Lower leg skin (tissue), 3 donors: Measurements from ENCODE around the gene RBFOX2.

ENCODE experiments used
- POLR2A ChIP-seq, 2 donors: fragments of 450-650 bp; IDR thresholded peaks; one replicate each; pipeline ENCODE4 v1.6.1; 2016 to 2017; ENCODE audit warnings: antibody characterized with exemption in 2 of 2, mild to moderate bottlenecking in 1 of 2, moderate library complexity in 1 of 2
- TF ChIP-seq, protein P1 (sequence below), 3 donors: fragments of 450-650 bp; IDR thresholded peaks; one replicate each; pipeline ENCODE4 v1.5.1; 2016; ENCODE audit warnings: antibody characterized with exemption in 3 of 3, mild to moderate bottlenecking in 3 of 3, moderate library complexity in 2 of 3

DNA sequence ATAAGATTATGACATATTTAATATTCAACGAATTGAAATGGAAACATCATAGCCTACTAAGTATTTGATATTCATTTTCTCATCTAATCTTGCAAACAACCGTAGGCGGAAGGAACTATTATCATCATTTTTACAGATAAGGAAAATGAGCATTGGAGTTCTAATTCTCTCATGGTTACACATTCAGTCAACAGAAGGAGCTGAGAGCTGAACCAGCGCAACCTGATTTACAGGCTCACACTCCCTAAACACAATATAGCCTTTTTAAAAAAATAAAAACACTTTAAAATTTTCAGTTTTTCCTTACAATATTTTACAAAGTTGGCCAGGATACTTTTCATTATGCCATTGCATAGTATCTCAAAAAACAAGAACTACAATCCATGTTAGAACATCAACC lies 236.1 kb downstream of the RBFOX2 start:
- TF ChIP-seq, protein P1, sequence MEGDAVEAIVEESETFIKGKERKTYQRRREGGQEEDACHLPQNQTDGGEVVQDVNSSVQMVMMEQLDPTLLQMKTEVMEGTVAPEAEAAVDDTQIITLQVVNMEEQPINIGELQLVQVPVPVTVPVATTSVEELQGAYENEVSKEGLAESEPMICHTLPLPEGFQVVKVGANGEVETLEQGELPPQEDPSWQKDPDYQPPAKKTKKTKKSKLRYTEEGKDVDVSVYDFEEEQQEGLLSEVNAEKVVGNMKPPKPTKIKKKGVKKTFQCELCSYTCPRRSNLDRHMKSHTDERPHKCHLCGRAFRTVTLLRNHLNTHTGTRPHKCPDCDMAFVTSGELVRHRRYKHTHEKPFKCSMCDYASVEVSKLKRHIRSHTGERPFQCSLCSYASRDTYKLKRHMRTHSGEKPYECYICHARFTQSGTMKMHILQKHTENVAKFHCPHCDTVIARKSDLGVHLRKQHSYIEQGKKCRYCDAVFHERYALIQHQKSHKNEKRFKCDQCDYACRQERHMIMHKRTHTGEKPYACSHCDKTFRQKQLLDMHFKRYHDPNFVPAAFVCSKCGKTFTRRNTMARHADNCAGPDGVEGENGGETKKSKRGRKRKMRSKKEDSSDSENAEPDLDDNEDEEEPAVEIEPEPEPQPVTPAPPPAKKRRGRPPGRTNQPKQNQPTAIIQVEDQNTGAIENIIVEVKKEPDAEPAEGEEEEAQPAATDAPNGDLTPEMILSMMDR (IDR thresholded peaks at IDR 0.05), result no peak
- TF ChIP-seq POLR2A (IDR thresholded peaks at IDR 0.05), result no peak
